ENCODE measurements around the gene MOV10. TPM values are rescaled to one million over a fixed set of nuclear protein-coding genes. Genes with fewer than 3 reads are reported as not detected.

MOV10 gene
- total and polyA plus RNA-seq, 9 of the 15 experiments (the other 6 are each of a cell fraction or from before 2014, with no cell fraction given) = 16.7 to 105 (median 49.5) TPM

DNA sequence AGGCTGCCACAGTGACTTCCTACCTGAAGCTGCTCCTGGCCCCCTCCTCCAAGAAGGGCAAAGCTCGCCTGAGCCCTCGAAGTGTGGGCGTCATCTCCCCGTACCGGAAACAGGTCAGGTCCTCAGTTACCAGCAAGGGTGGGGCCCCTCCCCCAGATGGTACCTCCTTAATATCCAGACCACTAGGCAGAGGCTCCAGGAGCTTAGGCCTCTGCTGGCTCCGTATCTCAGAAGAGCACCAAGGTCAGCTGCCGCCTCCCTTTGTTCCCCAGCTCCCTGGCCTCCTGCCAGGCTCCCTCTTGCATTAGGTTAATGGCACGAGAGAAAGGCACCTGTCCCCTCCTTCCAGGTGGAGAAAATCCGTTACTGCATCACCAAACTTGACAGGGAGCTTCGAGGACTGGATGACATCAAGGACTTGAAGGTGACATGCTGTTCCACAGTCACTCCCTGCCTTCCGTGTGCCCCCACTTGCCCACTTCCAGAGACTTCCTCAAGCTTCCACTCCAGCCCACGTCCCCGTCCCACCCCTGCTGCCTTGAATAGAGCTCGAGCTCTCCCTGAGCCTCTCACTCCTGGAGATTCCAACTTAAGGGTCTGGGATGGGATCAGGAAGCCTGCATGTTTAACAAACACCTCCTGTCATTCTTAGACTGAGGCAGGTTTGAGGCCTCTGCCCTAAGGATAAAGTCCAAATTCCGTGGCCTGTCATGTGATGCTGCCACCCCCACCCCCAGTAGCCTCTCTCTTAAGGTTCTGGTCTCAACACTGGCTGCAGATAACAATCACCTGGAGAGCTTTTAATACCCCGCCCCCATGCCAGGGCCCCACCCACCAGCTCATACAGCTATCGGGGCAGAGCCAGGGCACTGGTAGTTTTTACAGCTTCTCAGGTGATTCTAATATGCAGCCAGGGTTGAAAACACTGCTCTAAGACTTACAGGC lies 24.2 kb downstream of the MOV10 start:
- Histone ChIP-seq H3K27ac (ENCODE audit: extremely low read depth, low read depth, low read length) (peak overlapping the region; percentile 97), H3K9me1 (ENCODE audit: control insufficient read depth, insufficient read depth, low read length) (no peaks in the 10 kb centered on the region), H4K20me1 (replicated peaks; ENCODE audit: control insufficient read depth, insufficient read depth, low read length) (no peaks in the 10 kb centered on the region), H3K36me3 (ENCODE audit: control insufficient read depth, insufficient read depth, low read length) (peaks cover 87% of the 10 kb centered on the region), H3K4me1 (replicated peaks in 1 of 2; ENCODE audit: control insufficient read depth in 2 of 2, insufficient read depth in 2 of 2, low read length in 2 of 2) (peaks cover 72 to 76% of the 10 kb centered on the region in 2 experiments), H3K4me2 (ENCODE audit: insufficient read depth, low read length) (peak overlapping the region; percentile 73), H3K4me3 (no peak overlapping the region), H3K9me3 (replicated peaks; ENCODE audit: control insufficient read depth, insufficient read depth, low read depth, low read length) (no peaks in the 10 kb centered on the region), H3K79me2 (ENCODE audit: control insufficient read depth, insufficient read depth, low read length) (peaks cover 39% of the 10 kb centered on the region), H3K9ac (ENCODE audit: insufficient read depth in 1 of 2, low read depth in 2 of 2, low read length in 2 of 2) (peak overlapping the region; percentile 82 to 88), H3K27me3 (ENCODE audit: control insufficient read depth in 2 of 2, insufficient read depth in 2 of 2, low read length in 2 of 2) (no peaks in the 10 kb centered on the region), H2AFZ (ENCODE audit: low read depth, low read length) (no peak overlapping the region)
- no TSS peak for BruUV-seq (replicated peaks)
- in situ Hi-C loops (cut with MboI) (no loop called here), intact Hi-C loops (cut with micrococcal nuclease) (no loop called here)
- FAIRE-seq (peak; percentile 35), ATAC-seq (peak; percentile 25), DNase-seq (ENCODE audit: extremely low read depth in 1 of 4, low spot score in 3 of 4) (peak; percentile 74 to 82 (median 75))
- POLR2A ChIA-PET = interaction anchor here (0.5 to 8.7 kb wide), 13 partner anchors 8 to 241 kb away, joined by 3 to 104 read pairs (median 4); partner anchors contain the start of genes MOV10, PPM1J and RHOC
- CTCF ChIA-PET (ENCODE audit: low intra/inter-chr PET ratio) = no interaction called here
- WGBS (ENCODE audit: insufficient coverage, low coverage, missing lambda C conversion rate) = 26% methylated on average over 17 of the region's 17 CpGs
- peak; percentile 8; the same call in 1 of the 2 replicates for TF ChIP-seq BHLHE40 (IDR thresholded peaks at IDR 0.05; ENCODE audit: low read length)
- no peak for TF ChIP-seq ZNF24 (IDR thresholded peaks at IDR 0.05)
- TF ChIP-seq XRCC3 (IDR thresholded peaks at IDR 0.05) = no peak
- no peak for TF ChIP-seq ETS2 (tag; IDR thresholded peaks at IDR 0.05; ENCODE audit: borderline replicate concordance, poor library complexity, severe bottlenecking)
- no peak for TF ChIP-seq EZH2 (IDR thresholded peaks at IDR 0.05; ENCODE audit: borderline replicate concordance, low read depth, low read length)
- TF ChIP-seq ZNF277 (CRISPR knock-in tag; IDR thresholded peaks at IDR 0.05; ENCODE audit: borderline replicate concordance) = no peak
- TF ChIP-seq MYC (IDR thresholded peaks at IDR 0.05; ENCODE audit: low read depth, low read length) = 0 out of 2 replicates have a peak, but pooled peaks have one; percentile 26
- no peak for TF ChIP-seq MYC (CRISPR knock-in tag; IDR thresholded peaks at IDR 0.05; ENCODE audit: borderline replicate concordance, low read depth)
- TF ChIP-seq, protein P1, sequence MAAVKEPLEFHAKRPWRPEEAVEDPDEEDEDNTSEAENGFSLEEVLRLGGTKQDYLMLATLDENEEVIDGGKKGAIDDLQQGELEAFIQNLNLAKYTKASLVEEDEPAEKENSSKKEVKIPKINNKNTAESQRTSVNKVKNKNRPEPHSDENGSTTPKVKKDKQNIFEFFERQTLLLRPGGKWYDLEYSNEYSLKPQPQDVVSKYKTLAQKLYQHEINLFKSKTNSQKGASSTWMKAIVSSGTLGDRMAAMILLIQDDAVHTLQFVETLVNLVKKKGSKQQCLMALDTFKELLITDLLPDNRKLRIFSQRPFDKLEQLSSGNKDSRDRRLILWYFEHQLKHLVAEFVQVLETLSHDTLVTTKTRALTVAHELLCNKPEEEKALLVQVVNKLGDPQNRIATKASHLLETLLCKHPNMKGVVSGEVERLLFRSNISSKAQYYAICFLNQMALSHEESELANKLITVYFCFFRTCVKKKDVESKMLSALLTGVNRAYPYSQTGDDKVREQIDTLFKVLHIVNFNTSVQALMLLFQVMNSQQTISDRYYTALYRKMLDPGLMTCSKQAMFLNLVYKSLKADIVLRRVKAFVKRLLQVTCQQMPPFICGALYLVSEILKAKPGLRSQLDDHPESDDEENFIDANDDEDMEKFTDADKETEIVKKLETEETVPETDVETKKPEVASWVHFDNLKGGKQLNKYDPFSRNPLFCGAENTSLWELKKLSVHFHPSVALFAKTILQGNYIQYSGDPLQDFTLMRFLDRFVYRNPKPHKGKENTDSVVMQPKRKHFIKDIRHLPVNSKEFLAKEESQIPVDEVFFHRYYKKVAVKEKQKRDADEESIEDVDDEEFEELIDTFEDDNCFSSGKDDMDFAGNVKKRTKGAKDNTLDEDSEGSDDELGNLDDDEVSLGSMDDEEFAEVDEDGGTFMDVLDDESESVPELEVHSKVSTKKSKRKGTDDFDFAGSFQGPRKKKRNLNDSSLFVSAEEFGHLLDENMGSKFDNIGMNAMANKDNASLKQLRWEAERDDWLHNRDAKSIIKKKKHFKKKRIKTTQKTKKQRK (IDR thresholded peaks at IDR 0.05; ENCODE audit: borderline replicate concordance, low read depth, low read length) = no peak
- no peak for TF ChIP-seq DIDO1 (tag; IDR thresholded peaks at IDR 0.05; ENCODE audit: low read depth)
- TF ChIP-seq SOX6 (IDR thresholded peaks at IDR 0.05) = peak; percentile 58
- peak; percentile 56; the same call in 1 of the 2 replicates for TF ChIP-seq HBP1 (CRISPR knock-in tag; IDR thresholded peaks at IDR 0.05)
- 0 out of 2 replicates have a peak, but pooled peaks have one; percentile 29 for TF ChIP-seq JUND (IDR thresholded peaks at IDR 0.05; ENCODE audit: borderline replicate concordance, low read depth, low read length)
- TF ChIP-seq JUND (tag; IDR thresholded peaks at IDR 0.05; ENCODE audit: borderline replicate concordance, low read depth, low read length) = no peak; the same call in 2 of the 3 replicates
